ENCODE results near the gene RXRA.

RXRA gene

GRCh38 chr9:134344068-134344799 is 18.0 kb downstream of the RXRA start:
- H3K4me3 ChIP-seq (replicated peaks; ENCODE audit: low read depth, low read length): no peak overlapping the region

GRCh38 chr9:134344800-134345310 is 18.6 kb downstream of the RXRA start:
- no peak for TF ChIP-seq CTCF (IDR thresholded peaks at IDR 0.05; ENCODE audit: low read length, missing control alignments)
- no peak for DNase-seq (ENCODE audit: low read depth)
- no peak overlapping the region for H3K4me3 ChIP-seq (replicated peaks; ENCODE audit: low read depth, low read length)

More at GRCh38 chr9:134344068-134344799, 18.0 kb downstream of the RXRA start:
- DNase-seq (ENCODE audit: low read depth): no peak
- peak; percentile 17 for TF ChIP-seq CTCF (IDR thresholded peaks at IDR 0.05; ENCODE audit: low read length, missing control alignments)

GRCh38 chr9:134345737-134346136 is 19.5 kb downstream of the RXRA start:
- H3K4me3 ChIP-seq (replicated peaks; ENCODE audit: low read depth, low read length): no peak overlapping the region
- no peak for TF ChIP-seq CTCF (IDR thresholded peaks at IDR 0.05; ENCODE audit: low read length, missing control alignments)
- no peak for DNase-seq (ENCODE audit: low read depth)

GRCh38 chr9:134346151-134346550 is 19.9 kb downstream of the RXRA start:
- TF ChIP-seq CTCF (IDR thresholded peaks at IDR 0.05; ENCODE audit: low read length, missing control alignments): no peak
- no peak overlapping the region for H3K4me3 ChIP-seq (replicated peaks; ENCODE audit: low read depth, low read length)
- DNase-seq (ENCODE audit: low read depth): no peak

- TF ChIP-seq CTCF (IDR thresholded peaks at IDR 0.05; ENCODE audit: low read length, missing control alignments): no peak
- no peak for DNase-seq (ENCODE audit: low read depth)
- H3K4me3 ChIP-seq (replicated peaks; ENCODE audit: low read depth, low read length): no peak overlapping the region
These were observed 20.8 kb downstream of the RXRA start for GRCh38 chr9:134346840-134347583.

- no peak for TF ChIP-seq CTCF (IDR thresholded peaks at IDR 0.05; ENCODE audit: low read length, missing control alignments)
- H3K4me3 ChIP-seq (replicated peaks; ENCODE audit: low read depth, low read length): no peak overlapping the region
- DNase-seq (ENCODE audit: low read depth): no peak
These were observed 21.7 kb downstream of the RXRA start for GRCh38 chr9:134347996-134348395.
